HCT116 (cell line): Measurements from ENCODE around the gene OR5AK2. TPM values are rescaled to one million over a fixed set of nuclear protein-coding genes. Genes with fewer than 3 reads are reported as not detected.

Experiments
- ATAC-seq: fragments of 200-7000 bp; cut with Tn5 transposase; 2 replicates; pipeline ENCODE4 v1.9.1; 2020; ENCODE audit warnings: mild to moderate bottlenecking, moderate library complexity
- BruUV-seq: library from RNA; stranded (reverse); fragments of 400-500 nt; replicated peaks from 2 replicates; lab custom pipeline; 2021; lab: Mats Ljungman, UMichigan
- CTCF ChIA-PET: fragments of 300-600 bp; sonication (Branson Sonifier 250); formaldehyde crosslinking; loops from one replicate; lab custom pipeline; 2021; ENCODE audit warnings: antibody characterized with exemption; lab: Charles Lee
- POLR2A ChIA-PET: fragments of 300-600, 350-600 bp; sonication (Branson Sonifier 250); formaldehyde crosslinking; loops from one replicate; lab custom pipeline; 2021; ENCODE audit warnings: antibody characterized with exemption; lab: Charles Lee
- RAD21 ChIA-PET, 2 experiments: fragments of 300-600 bp; sonication (Branson Sonifier 250); formaldehyde crosslinking; loops; one replicate each; lab custom pipeline; 2023; ENCODE audit warnings: low total read pairs in 2 of 2; ENCODE audit not compliant: uncharacterized antibody in 2 of 2, unreplicated experiment in 2 of 2, low non-redundant PET in 1 of 2; lab: Charles Lee
- DNase-seq: peaks from one replicate; pipeline ENCODE4 v3.0.0-alpha.2; 2010; ENCODE audit warnings: low read depth, low spot score
- H2AFZ ChIP-seq: fragments of 200-600 bp; shearing (Covaris generic), sonication (generic); 2 replicates; pipeline ENCODE4 v1.6.1; 2017; ENCODE audit warnings: low read depth, mixed run types, mixed read lengths, antibody characterized with exemption, low read length; ENCODE audit not compliant: poor library complexity, severe bottlenecking
- H3K27ac ChIP-seq: 2 replicates; pipeline ENCODE4 v1.5.1; 2012; ENCODE audit warnings: low read depth, low read length
- H3K27me3 ChIP-seq: fragments of 200-600 bp; sonication (generic); 2 replicates; pipeline ENCODE4 v1.6.1; 2016; ENCODE audit warnings: mixed run types, low read length, mixed read lengths; ENCODE audit not compliant: insufficient read depth
- H3K36me3 ChIP-seq, 2 experiments: fragments of 200-500 bp in 1 of 2; fragments of 200-600 bp in 1 of 2; sonication (Bioruptor generic) in 1 of 2; sonication (generic) in 1 of 2; 2 replicates each; pipeline versions ENCODE4 v1.5.1 to v1.6.1; 2014 to 2016; ENCODE audit warnings: low read length in 2 of 2, inconsistent platforms in 1 of 2, mixed read lengths in 1 of 2, mixed run types in 1 of 2; ENCODE audit not compliant: insufficient read depth in 2 of 2, control insufficient read depth in 1 of 2
- H3K4me1 ChIP-seq, 2 experiments: fragments of 200-600 bp in 1 of 2; sonication (generic) in 1 of 2; 2 replicates each; pipeline versions ENCODE4 v1.5.1 to v1.6.1; 2012 to 2017; ENCODE audit warnings: low read length in 2 of 2, inconsistent platforms in 1 of 2, mild to moderate bottlenecking in 1 of 2, mixed read lengths in 1 of 2, mixed run types in 1 of 2, moderate library complexity in 1 of 2; ENCODE audit not compliant: insufficient read depth in 2 of 2, control insufficient read depth in 1 of 2
- H3K4me2 ChIP-seq: fragments of 200-600 bp; sonication (generic); 2 replicates; pipeline ENCODE4 v1.6.1; 2017; ENCODE audit warnings: mixed run types, low read length, mixed read lengths
- H3K4me3 ChIP-seq, 2 experiments: fragments of 200-600 bp in 1 of 2; sonication (generic) in 1 of 2; replicated peaks in 1 of 2; 2 replicates each; pipeline ENCODE4 v1.5.1; 2011 to 2016; ENCODE audit warnings: low read length in 2 of 2, control low read depth in 1 of 2, low read depth in 1 of 2, mild to moderate bottlenecking in 1 of 2, mixed read lengths in 1 of 2, mixed run types in 1 of 2
- H3K79me2 ChIP-seq: fragments of 200-600 bp; sonication (generic); 2 replicates; pipeline ENCODE4 v1.6.1; 2017; ENCODE audit warnings: mild to moderate bottlenecking, mixed run types, low read length, moderate library complexity, mixed read lengths; ENCODE audit not compliant: insufficient read depth
- H3K9ac ChIP-seq: fragments of 200-600 bp; sonication (generic); 2 replicates; pipeline ENCODE4 v1.6.1; 2016; ENCODE audit warnings: low read length, mixed read lengths
- H3K9me2 ChIP-seq: fragments of 200-600 bp; sonication (generic), shearing (Covaris generic); 2 replicates; pipeline ENCODE4 v1.6.1; 2017; ENCODE audit warnings: mixed run types, mild to moderate bottlenecking, moderate library complexity; ENCODE audit not compliant: insufficient read depth
- H3K9me3 ChIP-seq, 2 experiments: fragments of 200-500 bp in 1 of 2; fragments of 200-600 bp in 1 of 2; sonication (Bioruptor generic) in 1 of 2; sonication (generic) in 1 of 2; 2 replicates each; pipeline ENCODE4 v1.6.1; 2014 to 2017; ENCODE audit warnings: low read length in 2 of 2, mixed read lengths in 2 of 2, inconsistent platforms in 1 of 2, low read depth in 1 of 2, mild to moderate bottlenecking in 1 of 2, mixed run types in 1 of 2, moderate library complexity in 1 of 2; ENCODE audit not compliant: control insufficient read depth in 1 of 2, insufficient read depth in 1 of 2
- H4K20me1 ChIP-seq: fragments of 200-600 bp; sonication (generic), shearing (Covaris generic); 2 replicates; pipeline ENCODE4 v1.6.1; 2017; ENCODE audit warnings: mixed run types, mild to moderate bottlenecking, moderate library complexity; ENCODE audit not compliant: insufficient read depth
- CTCF ChIP-seq, 3 experiments: fragments of 200-600 bp in 1 of 3; sonication (generic) in 1 of 3; IDR thresholded peaks in 2 of 3; conservative IDR thresholded peaks in 1 of 3; 2 replicates each; pipeline ENCODE4 v1.5.1; 2012 to 2017; ENCODE audit warnings: low read depth in 2 of 3, low read length in 2 of 3, antibody characterized with exemption in 1 of 3, borderline replicate concordance in 1 of 3, control low read depth in 1 of 3, mild to moderate bottlenecking in 1 of 3, mixed read lengths in 1 of 3, mixed run types in 1 of 3, moderate library complexity in 1 of 3; ENCODE audit not compliant: insufficient read depth in 1 of 3
- EGR1 ChIP-seq: IDR thresholded peaks from 2 replicates; pipeline ENCODE4 v1.6.1; 2012; ENCODE audit warnings: low read depth
- FOSL1 ChIP-seq: IDR thresholded peaks from 2 replicates; pipeline ENCODE4 v1.6.1; 2012; ENCODE audit warnings: low read depth
- REST ChIP-seq: IDR thresholded peaks from 2 replicates; pipeline ENCODE4 v1.6.1; 2012; ENCODE audit warnings: low read depth
- SRF ChIP-seq: IDR thresholded peaks from 2 replicates; pipeline ENCODE4 v1.6.1; 2012; ENCODE audit warnings: low read depth
- TCF7L2 ChIP-seq: IDR thresholded peaks from 2 replicates; pipeline ENCODE4 v1.7.0; 2011; ENCODE audit warnings: borderline replicate concordance, inconsistent platforms; ENCODE audit not compliant: insufficient read depth, insufficient read length; ENCODE audit errors: extremely low read depth
- intact Hi-C: fragments of 100-400 bp; cut with micrococcal nuclease; formaldehyde crosslinking; loops from 2 replicates; pipeline ENCODE4 v1.10.0; 2022
- total RNA-seq: library from RNA; stranded (reverse); gene quantifications from one replicate; pipeline ENCODE4 v1.2.1, GENCODE V29; 2021; ENCODE audit not compliant: unreplicated experiment

OR5AK2 gene
- total RNA-seq, 1 experiment from 2014 or later = not detected

GRCh38 chr11:56948991-56949515, 39.7 kb upstream of the OR5AK2 start:
- Histone ChIP-seq H3K79me2 (no peaks in the 10 kb centered on the region), H2AFZ (no peak overlapping the region), H3K4me1 (no peaks in the 10 kb centered on the region), H3K9me2 (no peaks in the 10 kb centered on the region), H3K36me3 (no peaks in the 10 kb centered on the region), H3K27ac (no peak overlapping the region), H3K4me2 (no peak overlapping the region), H4K20me1 (no peaks in the 10 kb centered on the region), H3K4me3 (no peak overlapping the region), H3K9ac (no peak overlapping the region), H3K27me3 (no peaks in the 10 kb centered on the region), H3K9me3 (no peaks in the 10 kb centered on the region)
- POLR2A ChIA-PET = no interaction called here
- no peak for ATAC-seq
- CTCF ChIA-PET = no interaction called here
- RAD21 ChIA-PET = no interaction called here
- no peak for TF ChIP-seq EGR1
- TF ChIP-seq FOSL1 = no peak
- TF ChIP-seq REST = no peak
- no peak for TF ChIP-seq TCF7L2
- no peak for TF ChIP-seq CTCF (IDR thresholded peaks at IDR 0.05 in 2 of 3, conservative IDR thresholded peaks at IDR 0.05 in 1 of 3; ENCODE audit: borderline replicate concordance in 1 of 3, insufficient read depth in 1 of 3, low read depth in 2 of 3, low read length in 2 of 3)
- no peak for TF ChIP-seq SRF
- BruUV-seq = no TSS peak
- DNase-seq = no peak
- intact Hi-C loops = no loop called here
